Uterus (tissue), 4 donors: ENCODE results near the gene ZNF827. TPM values are rescaled to one million over a fixed set of nuclear protein-coding genes. Genes with fewer than 3 reads are reported as not detected.

ENCODE experiments used
- DNase-seq, 2 donors: peaks; one replicate each; pipeline ENCODE4 v3.0.0-alpha.2; 2019 to 2020
- H3K27ac ChIP-seq, 2 donors: fragments of 200-600 bp; sonication (generic); 1 replicate in 1 of 2; 2 replicates in 1 of 2; pipeline ENCODE4 v1.5.1; 2016 to 2018
- H3K27me3 ChIP-seq, 2 donors: fragments of 200-600 bp; sonication (generic); one replicate each; pipeline ENCODE4 v1.5.1; 2018 to 2019; ENCODE audit warnings: control low read depth in 1 of 2
- H3K36me3 ChIP-seq, 2 donors: fragments of 200-600 bp; sonication (generic); one replicate each; pipeline ENCODE4 v1.5.1; 2019; ENCODE audit warnings: control low read depth in 1 of 2
- H3K4me1 ChIP-seq, 2 donors: fragments of 200-600 bp; sonication (generic); one replicate each; pipeline ENCODE4 v1.5.1; 2018 to 2019; ENCODE audit warnings: control low read depth in 1 of 2
- H3K4me3 ChIP-seq, 2 donors: fragments of 200-600 bp; sonication (generic); 1 replicate in 1 of 2; 2 replicates in 1 of 2; pipeline ENCODE4 v1.5.1; 2018 to 2019; ENCODE audit warnings: mild to moderate bottlenecking in 1 of 2
- H3K9me3 ChIP-seq, 2 donors: fragments of 200-600 bp; sonication (generic); one replicate each; pipeline ENCODE4 v1.5.1; 2019; ENCODE audit warnings: control low read depth in 1 of 2
- CTCF ChIP-seq, 4 experiments: fragments of 200-600 bp in 2 of 4; fragments of 450-650 bp in 2 of 4; sonication (generic) in 2 of 4; IDR thresholded peaks; one replicate each; pipeline ENCODE4 v1.5.1; 2016 to 2019; ENCODE audit warnings: antibody characterized with exemption in 4 of 4, mild to moderate bottlenecking in 2 of 4, moderate library complexity in 1 of 4
- POLR2A ChIP-seq, 2 donors: fragments of 450-650 bp; IDR thresholded peaks; one replicate each; pipeline ENCODE4 v1.6.1; 2016; ENCODE audit warnings: antibody characterized with exemption in 2 of 2, mild to moderate bottlenecking in 1 of 2, moderate library complexity in 1 of 2
- intact Hi-C: fragments of 100-400 bp; cut with DNase I; formaldehyde crosslinking; loops from one replicate; pipeline ENCODE4 v1.15.1; 2023; ENCODE audit warnings: low total_unique reads
- total RNA-seq, 4 donors: library from RNA; depleted of rRNA in 3 of 4; stranded (reverse); fragments of >200 nt in 3 of 4; gene quantifications; one replicate each; pipeline versions ENCODE4 v1.1.0 to v1.2.4, GENCODE V29; 2014 to 2023
- donor health status: DM: yes; HTN: yes; CAD: no.

The ZNF827 gene
- total RNA-seq, 4 donors from 2014 or later = 2.9 to 33.1 (median 14.2) TPM

GRCh38 chr4:145820407-145820806 lies 118.2 kb downstream of the ZNF827 start:
- no peak for TF ChIP-seq POLR2A (IDR thresholded peaks at IDR 0.05)
- TF ChIP-seq CTCF (IDR thresholded peaks at IDR 0.05) = no peak
- no peak overlapping the region for H3K4me3 ChIP-seq
- no peaks in the 10 kb centered on the region for H3K27me3 ChIP-seq
- no peak overlapping the region for H3K27ac ChIP-seq
- intact Hi-C loops = no loop called here
- no peaks in the 10 kb centered on the region for H3K36me3 ChIP-seq
- DNase-seq = no peak
- H3K4me1 ChIP-seq = no peaks in the 10 kb centered on the region
- no peaks in the 10 kb centered on the region for H3K9me3 ChIP-seq

GRCh38 chr4:145819853-145820181 lies 118.8 kb downstream of the ZNF827 start:
- Histone ChIP-seq H3K36me3 (no peaks in the 10 kb centered on the region), H3K27ac (no peak overlapping the region), H3K4me1 (no peaks in the 10 kb centered on the region), H3K4me3 (no peak overlapping the region), H3K27me3 (no peaks in the 10 kb centered on the region), H3K9me3 (no peaks in the 10 kb centered on the region)
- intact Hi-C loops = no loop called here
- TF ChIP-seq POLR2A (IDR thresholded peaks at IDR 0.05) = no peak
- DNase-seq = no peak

GRCh38 chr4:145819101-145819852 lies 119.3 kb downstream of the ZNF827 start:
- Histone ChIP-seq H3K9me3 (no peaks in the 10 kb centered on the region), H3K27ac (no peak overlapping the region), H3K4me1 (no peaks in the 10 kb centered on the region), H3K4me3 (no peak overlapping the region), H3K36me3 (no peaks in the 10 kb centered on the region), H3K27me3 (no peaks in the 10 kb centered on the region)
- intact Hi-C loops = no loop called here
- TF ChIP-seq CTCF (IDR thresholded peaks at IDR 0.05) = no peak
- no peak for TF ChIP-seq POLR2A (IDR thresholded peaks at IDR 0.05)
- no peak for DNase-seq

- no peaks in the 10 kb centered on the region for H3K36me3 ChIP-seq
- no peaks in the 10 kb centered on the region for H3K4me1 ChIP-seq
- no peak for DNase-seq
- no peak overlapping the region for H3K4me3 ChIP-seq
- no peak overlapping the region for H3K27ac ChIP-seq
- no peak for TF ChIP-seq POLR2A (IDR thresholded peaks at IDR 0.05)
- no peak for TF ChIP-seq CTCF (IDR thresholded peaks at IDR 0.05)
- no peaks in the 10 kb centered on the region for H3K9me3 ChIP-seq
- H3K27me3 ChIP-seq = no peaks in the 10 kb centered on the region
- intact Hi-C loops = no loop called here
Observed at GRCh38 chr4:145818011-145818410, 120.6 kb downstream of the ZNF827 start.

GRCh38 chr4:145816091-145816490 lies 122.5 kb downstream of the ZNF827 start:
- TF ChIP-seq POLR2A (IDR thresholded peaks at IDR 0.05) = no peak
- no peak for TF ChIP-seq CTCF (IDR thresholded peaks at IDR 0.05)
- no peaks in the 10 kb centered on the region for H3K27me3 ChIP-seq
- no peak for DNase-seq
- H3K4me3 ChIP-seq = no peak overlapping the region
- no peaks in the 10 kb centered on the region for H3K4me1 ChIP-seq
- H3K36me3 ChIP-seq = no peaks in the 10 kb centered on the region
- H3K27ac ChIP-seq = no peak overlapping the region
- H3K9me3 ChIP-seq = no peaks in the 10 kb centered on the region
- intact Hi-C loops = no loop called here

- no peaks in the 10 kb centered on the region for H3K36me3 ChIP-seq
- intact Hi-C loops = no loop called here
- TF ChIP-seq CTCF (IDR thresholded peaks at IDR 0.05) = no peak
- TF ChIP-seq POLR2A (IDR thresholded peaks at IDR 0.05) = no peak
Observed at GRCh38 chr4:145815626-145816025, 123.0 kb downstream of the ZNF827 start.

More at GRCh38 chr4:145815626-145816025, 123.0 kb downstream of the ZNF827 start:
- Histone ChIP-seq H3K27me3 (no peaks in the 10 kb centered on the region), H3K9me3 (no peaks in the 10 kb centered on the region), H3K4me3 (no peak overlapping the region), H3K27ac (no peak overlapping the region), H3K4me1 (no peaks in the 10 kb centered on the region)
- DNase-seq = no peak
